Daoy (cell line): ENCODE measurements around the gene OR2S2. TPM values are rescaled to one million over a fixed set of nuclear protein-coding genes. Genes with fewer than 3 reads are reported as not detected.
A peak's percentile ranks its signal among the peaks of the same experiment; 100 is the strongest.

ENCODE experiments used
- DNase-seq: peaks from one replicate; pipeline ENCODE4 v3.0.0-alpha.2; 2015; ENCODE audit warnings: low read depth
- total RNA-seq: library from RNA; depleted of rRNA; stranded (reverse); fragments of >200 nt; shearing (Covaris generic); gene quantifications from 2 replicates; pipeline ENCODE4 v1.2.3, GENCODE V29; 2014

OR2S2 gene
- total RNA-seq, 1 experiment from 2014 or later, result not detected

GRCh38 chr9:35962126-35962906 lies 4.4 kb upstream of the OR2S2 start:
- peak; percentile 68 for DNase-seq

GRCh38 chr9:35960039-35960655 lies 2.2 kb upstream of the OR2S2 start:
- peak; percentile 49 for DNase-seq

- DNase-seq, result no peak
Measured at GRCh38 chr9:35956651-35957050, 1.3 kb downstream of the OR2S2 start.

GRCh38 chr9:35954942-35955546 lies 2.9 kb downstream of the OR2S2 start:
- DNase-seq, result peak; percentile 74

- DNase-seq, result no peak
Measured at GRCh38 chr9:35952526-35953191, 5.3 kb downstream of the OR2S2 start.

GRCh38 chr9:35951736-35952135 lies 6.2 kb downstream of the OR2S2 start:
- DNase-seq, result peak; percentile 55

- no peak for DNase-seq
Measured at GRCh38 chr9:35948901-35949318, 9.0 kb downstream of the OR2S2 start.

- DNase-seq, result no peak
Measured at GRCh38 chr9:35948451-35948850, 9.5 kb downstream of the OR2S2 start.

GRCh38 chr9:35945341-35946018 lies 12.5 kb downstream of the OR2S2 start:
- peak; percentile 92 for DNase-seq

- no peak for DNase-seq
Measured at GRCh38 chr9:35944841-35945240, 13.1 kb downstream of the OR2S2 start.

GRCh38 chr9:35944173-35944572 lies 13.8 kb downstream of the OR2S2 start:
- DNase-seq, result no peak

GRCh38 chr9:35942286-35942685 lies 15.7 kb downstream of the OR2S2 start:
- no peak for DNase-seq

GRCh38 chr9:35940458-35941407 lies 17.2 kb downstream of the OR2S2 start:
- no peak for DNase-seq

- DNase-seq, result no peak
Measured at GRCh38 chr9:35939679-35940250, 18.2 kb downstream of the OR2S2 start.

GRCh38 chr9:35938474-35939356 lies 19.2 kb downstream of the OR2S2 start:
- DNase-seq, result no peak

GRCh38 chr9:35937227-35937626 lies 20.7 kb downstream of the OR2S2 start:
- no peak for DNase-seq

- DNase-seq, result no peak
Measured at GRCh38 chr9:35935755-35936509, 22.0 kb downstream of the OR2S2 start.

GRCh38 chr9:35935261-35935660 lies 22.7 kb downstream of the OR2S2 start:
- DNase-seq, result no peak
